HL-60 (cell line): ENCODE measurements around the gene GRM5.

Experiments
- DNase-seq, 2 experiments: peaks; one replicate each; pipeline ENCODE4 v3.0.0-alpha.2; 2010 to 2020; ENCODE audit warnings: low read depth in 1 of 2, low spot score in 1 of 2
- H3K27ac ChIP-seq: fragments of 250-450 bp; sonication (Bioruptor Pico); replicated peaks from 2 replicates; pipeline ENCODE4 v1.5.1; 2020; ENCODE audit warnings: mild to moderate bottlenecking, moderate library complexity
- H3K27me3 ChIP-seq: fragments of 250-450 bp; sonication (Bioruptor Pico); 2 replicates; pipeline ENCODE4 v1.5.1; 2021; ENCODE audit warnings: mild to moderate bottlenecking, moderate library complexity; ENCODE audit not compliant: insufficient read depth, poor library complexity, severe bottlenecking
- H3K4me3 ChIP-seq: replicated peaks from 2 replicates; pipeline ENCODE4 v1.5.1; 2011; ENCODE audit warnings: mild to moderate bottlenecking, control low read depth, low read length; ENCODE audit not compliant: insufficient read depth
- GABPA ChIP-seq: IDR thresholded peaks from 2 replicates; pipeline ENCODE4 v1.6.1; 2012; ENCODE audit warnings: low read depth
- POLR2AphosphoS5 ChIP-seq: IDR thresholded peaks from 2 replicates; pipeline ENCODE4 v1.6.1; 2012; ENCODE audit warnings: low read depth
- SPI1 ChIP-seq: IDR thresholded peaks from 2 replicates; pipeline ENCODE4 v1.6.1; 2012; ENCODE audit warnings: low read depth, mild to moderate bottlenecking, borderline replicate concordance
- TF ChIP-seq, protein P1 (sequence below): IDR thresholded peaks from 2 replicates; pipeline ENCODE4 v1.6.1; 2012; ENCODE audit warnings: low read depth; ENCODE audit not compliant: insufficient replicate concordance
- TF ChIP-seq, protein P2 (sequence below): IDR thresholded peaks from one replicate; pipeline ENCODE4 v1.5.1; 2011; ENCODE audit warnings: low read length, control low read depth, inconsistent platforms; ENCODE audit not compliant: insufficient read depth

GRM5 gene

DNA sequence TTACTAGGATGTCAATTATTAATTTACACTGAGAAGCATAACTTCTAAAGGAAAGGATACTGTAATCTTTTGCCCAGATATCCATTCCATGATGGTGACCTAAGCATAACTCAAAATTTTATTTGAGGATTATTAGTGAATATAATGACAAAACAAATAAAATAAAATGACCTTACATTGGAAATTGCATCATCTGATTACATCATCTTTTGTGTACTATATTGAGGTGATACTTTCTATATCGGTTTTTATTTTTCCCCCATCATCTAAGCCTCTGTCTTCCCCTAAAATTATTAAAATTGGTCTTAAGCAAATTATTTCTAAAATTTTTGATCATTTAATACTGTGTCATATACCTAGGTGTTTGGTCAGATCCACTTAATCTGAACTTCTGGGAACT, 578.1 kb downstream of the GRM5 start:
- no peak for DNase-seq
- Histone ChIP-seq H3K27ac (no peak overlapping the region), H3K27me3 (no peaks in the 10 kb centered on the region), H3K4me3 (no peak overlapping the region)
- TF ChIP-seq, protein P1, sequence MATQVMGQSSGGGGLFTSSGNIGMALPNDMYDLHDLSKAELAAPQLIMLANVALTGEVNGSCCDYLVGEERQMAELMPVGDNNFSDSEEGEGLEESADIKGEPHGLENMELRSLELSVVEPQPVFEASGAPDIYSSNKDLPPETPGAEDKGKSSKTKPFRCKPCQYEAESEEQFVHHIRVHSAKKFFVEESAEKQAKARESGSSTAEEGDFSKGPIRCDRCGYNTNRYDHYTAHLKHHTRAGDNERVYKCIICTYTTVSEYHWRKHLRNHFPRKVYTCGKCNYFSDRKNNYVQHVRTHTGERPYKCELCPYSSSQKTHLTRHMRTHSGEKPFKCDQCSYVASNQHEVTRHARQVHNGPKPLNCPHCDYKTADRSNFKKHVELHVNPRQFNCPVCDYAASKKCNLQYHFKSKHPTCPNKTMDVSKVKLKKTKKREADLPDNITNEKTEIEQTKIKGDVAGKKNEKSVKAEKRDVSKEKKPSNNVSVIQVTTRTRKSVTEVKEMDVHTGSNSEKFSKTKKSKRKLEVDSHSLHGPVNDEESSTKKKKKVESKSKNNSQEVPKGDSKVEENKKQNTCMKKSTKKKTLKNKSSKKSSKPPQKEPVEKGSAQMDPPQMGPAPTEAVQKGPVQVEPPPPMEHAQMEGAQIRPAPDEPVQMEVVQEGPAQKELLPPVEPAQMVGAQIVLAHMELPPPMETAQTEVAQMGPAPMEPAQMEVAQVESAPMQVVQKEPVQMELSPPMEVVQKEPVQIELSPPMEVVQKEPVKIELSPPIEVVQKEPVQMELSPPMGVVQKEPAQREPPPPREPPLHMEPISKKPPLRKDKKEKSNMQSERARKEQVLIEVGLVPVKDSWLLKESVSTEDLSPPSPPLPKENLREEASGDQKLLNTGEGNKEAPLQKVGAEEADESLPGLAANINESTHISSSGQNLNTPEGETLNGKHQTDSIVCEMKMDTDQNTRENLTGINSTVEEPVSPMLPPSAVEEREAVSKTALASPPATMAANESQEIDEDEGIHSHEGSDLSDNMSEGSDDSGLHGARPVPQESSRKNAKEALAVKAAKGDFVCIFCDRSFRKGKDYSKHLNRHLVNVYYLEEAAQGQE: no peak
- no peak for TF ChIP-seq SPI1

DNA sequence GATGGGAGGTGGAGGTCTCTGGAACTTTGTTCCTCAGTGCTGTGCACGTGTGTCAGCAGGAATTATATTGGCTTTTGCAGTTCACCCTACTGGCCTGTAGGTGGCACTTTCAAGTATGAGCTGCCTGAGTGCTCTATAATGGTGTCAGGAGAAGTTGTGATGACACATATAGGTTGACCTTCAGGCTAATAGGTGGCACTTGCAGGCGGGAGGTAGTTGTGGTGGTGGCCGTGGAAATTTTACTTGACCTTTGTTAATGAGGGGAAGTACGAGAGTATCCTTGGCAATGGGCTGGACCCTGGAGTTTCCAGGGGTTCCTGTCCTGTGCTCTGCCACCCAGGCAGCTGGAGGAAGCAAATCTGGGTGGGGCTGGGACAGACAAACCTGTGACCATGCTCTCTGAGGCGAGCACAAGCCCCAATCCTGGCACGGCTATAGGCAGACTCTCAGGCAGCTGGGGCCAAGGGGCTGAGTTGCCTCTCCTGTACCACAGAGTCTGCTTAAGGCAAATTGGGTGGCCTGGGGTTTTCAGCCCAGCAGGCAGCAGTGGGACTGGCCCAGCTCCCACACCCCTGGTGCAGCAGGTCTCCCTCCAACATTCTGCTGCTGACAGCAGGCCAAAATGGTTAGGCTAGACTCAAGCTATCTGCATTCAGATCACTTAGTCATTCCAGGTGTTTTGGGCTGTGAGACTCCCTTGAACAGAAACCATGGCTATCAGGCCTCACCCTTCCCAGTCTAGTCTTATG, 580.7 kb downstream of the GRM5 start:
- Histone ChIP-seq H3K27ac (no peak overlapping the region), H3K4me3 (no peak overlapping the region), H3K27me3 (no peaks in the 10 kb centered on the region)
- DNase-seq: peak; percentile 26 to 60
- no peak for TF ChIP-seq POLR2AphosphoS5
- no peak for TF ChIP-seq SPI1
- TF ChIP-seq, protein P2, sequence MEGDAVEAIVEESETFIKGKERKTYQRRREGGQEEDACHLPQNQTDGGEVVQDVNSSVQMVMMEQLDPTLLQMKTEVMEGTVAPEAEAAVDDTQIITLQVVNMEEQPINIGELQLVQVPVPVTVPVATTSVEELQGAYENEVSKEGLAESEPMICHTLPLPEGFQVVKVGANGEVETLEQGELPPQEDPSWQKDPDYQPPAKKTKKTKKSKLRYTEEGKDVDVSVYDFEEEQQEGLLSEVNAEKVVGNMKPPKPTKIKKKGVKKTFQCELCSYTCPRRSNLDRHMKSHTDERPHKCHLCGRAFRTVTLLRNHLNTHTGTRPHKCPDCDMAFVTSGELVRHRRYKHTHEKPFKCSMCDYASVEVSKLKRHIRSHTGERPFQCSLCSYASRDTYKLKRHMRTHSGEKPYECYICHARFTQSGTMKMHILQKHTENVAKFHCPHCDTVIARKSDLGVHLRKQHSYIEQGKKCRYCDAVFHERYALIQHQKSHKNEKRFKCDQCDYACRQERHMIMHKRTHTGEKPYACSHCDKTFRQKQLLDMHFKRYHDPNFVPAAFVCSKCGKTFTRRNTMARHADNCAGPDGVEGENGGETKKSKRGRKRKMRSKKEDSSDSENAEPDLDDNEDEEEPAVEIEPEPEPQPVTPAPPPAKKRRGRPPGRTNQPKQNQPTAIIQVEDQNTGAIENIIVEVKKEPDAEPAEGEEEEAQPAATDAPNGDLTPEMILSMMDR: peak; percentile 86

DNA sequence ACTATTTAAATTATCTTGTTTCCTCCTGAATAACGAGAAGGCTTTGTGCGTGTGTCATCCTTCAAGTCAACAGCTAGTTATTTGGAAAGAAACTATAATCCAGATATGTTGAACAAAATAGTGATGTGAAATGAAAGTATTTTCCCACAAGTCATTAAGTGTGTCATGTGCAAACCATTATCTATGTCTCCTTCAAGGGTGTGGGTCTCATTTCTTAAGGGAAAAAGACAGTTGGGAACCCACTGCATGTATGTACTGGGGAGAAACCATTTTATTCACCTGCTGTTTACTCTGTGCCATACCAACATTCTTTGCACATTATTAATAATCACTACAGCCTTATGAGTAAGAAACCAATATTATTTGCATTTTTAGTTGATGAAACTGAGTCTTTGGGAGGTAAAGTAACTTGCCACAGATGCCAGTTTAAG, 582.9 kb downstream of the GRM5 start:
- TF ChIP-seq, protein P2: no peak
- no peak for TF ChIP-seq GABPA
- TF ChIP-seq, protein P1: no peak
- TF ChIP-seq POLR2AphosphoS5: no peak
- TF ChIP-seq SPI1: no peak
- DNase-seq: no peak
- Histone ChIP-seq H3K27me3 (no peaks in the 10 kb centered on the region), H3K4me3 (no peak overlapping the region), H3K27ac (no peak overlapping the region)

DNA sequence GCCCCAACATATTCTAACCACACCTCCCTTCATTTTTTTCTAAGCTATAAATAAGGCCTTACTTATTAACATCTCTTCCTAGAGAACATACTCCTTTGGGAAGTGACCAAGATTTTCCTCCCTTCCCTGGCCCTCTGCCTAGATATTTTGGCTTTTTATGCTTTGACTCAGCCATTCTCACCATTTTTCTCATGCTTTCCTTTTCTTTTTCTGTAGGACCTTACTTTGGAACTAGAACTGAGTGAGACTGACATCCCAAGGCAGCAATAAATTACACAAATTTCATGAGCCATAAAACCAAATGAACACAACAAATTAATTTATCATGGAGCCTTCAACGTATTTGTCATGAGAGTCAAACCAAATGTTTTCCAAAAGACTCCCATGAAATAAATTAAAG, 585.6 kb downstream of the GRM5 start:
- TF ChIP-seq, protein P1: no peak
- TF ChIP-seq SPI1 (no peak), GABPA (no peak), POLR2AphosphoS5 (no peak)
- TF ChIP-seq, protein P2: no peak
- Histone ChIP-seq H3K27ac (no peak overlapping the region), H3K4me3 (no peak overlapping the region), H3K27me3 (no peaks in the 10 kb centered on the region)
- DNase-seq: no peak
